ENCODE measurements around the gene SPECC1. TPM values are rescaled to one million over a fixed set of nuclear protein-coding genes. Genes with fewer than 3 reads are reported as not detected.

The SPECC1 gene
- total and polyA plus RNA-seq, 2 of the 13 experiments (the other 11 are each of a cell fraction or from before 2014, with no cell fraction given), result 2.3 to 6.9 TPM

DNA sequence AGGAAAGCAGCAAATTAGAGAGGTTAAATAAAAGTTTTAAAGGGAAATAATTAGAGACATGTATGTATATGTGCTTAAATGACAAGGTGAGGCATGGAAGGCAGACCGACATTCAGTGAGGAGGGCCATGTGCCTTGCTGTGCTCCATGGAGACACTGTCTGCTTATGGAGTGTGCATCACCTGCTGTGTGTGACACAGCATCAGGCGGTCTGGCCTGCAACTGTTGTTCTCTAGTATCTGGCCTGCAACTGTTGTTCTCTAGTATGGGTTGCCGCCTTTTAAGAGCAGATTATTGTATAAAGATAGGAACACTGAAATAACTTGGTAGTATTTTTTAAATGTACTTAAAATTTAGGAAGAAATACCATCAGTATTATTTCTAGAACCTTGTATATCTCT lies 233.1 kb downstream of the SPECC1 start (continued):
- TF ChIP-seq, protein P1, sequence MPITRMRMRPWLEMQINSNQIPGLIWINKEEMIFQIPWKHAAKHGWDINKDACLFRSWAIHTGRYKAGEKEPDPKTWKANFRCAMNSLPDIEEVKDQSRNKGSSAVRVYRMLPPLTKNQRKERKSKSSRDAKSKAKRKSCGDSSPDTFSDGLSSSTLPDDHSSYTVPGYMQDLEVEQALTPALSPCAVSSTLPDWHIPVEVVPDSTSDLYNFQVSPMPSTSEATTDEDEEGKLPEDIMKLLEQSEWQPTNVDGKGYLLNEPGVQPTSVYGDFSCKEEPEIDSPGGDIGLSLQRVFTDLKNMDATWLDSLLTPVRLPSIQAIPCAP (CRISPR knock-in tag; IDR thresholded peaks at IDR 0.05; ENCODE audit: low read depth), result no peak
- TF ChIP-seq, protein P2, sequence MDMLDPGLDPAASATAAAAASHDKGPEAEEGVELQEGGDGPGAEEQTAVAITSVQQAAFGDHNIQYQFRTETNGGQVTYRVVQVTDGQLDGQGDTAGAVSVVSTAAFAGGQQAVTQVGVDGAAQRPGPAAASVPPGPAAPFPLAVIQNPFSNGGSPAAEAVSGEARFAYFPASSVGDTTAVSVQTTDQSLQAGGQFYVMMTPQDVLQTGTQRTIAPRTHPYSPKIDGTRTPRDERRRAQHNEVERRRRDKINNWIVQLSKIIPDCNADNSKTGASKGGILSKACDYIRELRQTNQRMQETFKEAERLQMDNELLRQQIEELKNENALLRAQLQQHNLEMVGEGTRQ (IDR thresholded peaks at IDR 0.05; ENCODE audit: low read depth, low read length), result no peak
- TF ChIP-seq, protein P2 (CRISPR knock-in tag; IDR thresholded peaks at IDR 0.05; ENCODE audit: borderline replicate concordance), result no peak
- TF ChIP-seq RORA (CRISPR knock-in tag; IDR thresholded peaks at IDR 0.05) (no peak), ZNF670 (CRISPR knock-in tag; IDR thresholded peaks at IDR 0.05; ENCODE audit: borderline replicate concordance) (no peak), EED (CRISPR knock-in tag; IDR thresholded peaks at IDR 0.05) (no peak), SNAPC2 (CRISPR knock-in tag; IDR thresholded peaks at IDR 0.05) (no peak), ZFP36L2 (CRISPR knock-in tag; IDR thresholded peaks at IDR 0.05) (no peak), ZNF768 (CRISPR knock-in tag; IDR thresholded peaks at IDR 0.05) (no peak)
- TF ChIP-seq, protein P3, sequence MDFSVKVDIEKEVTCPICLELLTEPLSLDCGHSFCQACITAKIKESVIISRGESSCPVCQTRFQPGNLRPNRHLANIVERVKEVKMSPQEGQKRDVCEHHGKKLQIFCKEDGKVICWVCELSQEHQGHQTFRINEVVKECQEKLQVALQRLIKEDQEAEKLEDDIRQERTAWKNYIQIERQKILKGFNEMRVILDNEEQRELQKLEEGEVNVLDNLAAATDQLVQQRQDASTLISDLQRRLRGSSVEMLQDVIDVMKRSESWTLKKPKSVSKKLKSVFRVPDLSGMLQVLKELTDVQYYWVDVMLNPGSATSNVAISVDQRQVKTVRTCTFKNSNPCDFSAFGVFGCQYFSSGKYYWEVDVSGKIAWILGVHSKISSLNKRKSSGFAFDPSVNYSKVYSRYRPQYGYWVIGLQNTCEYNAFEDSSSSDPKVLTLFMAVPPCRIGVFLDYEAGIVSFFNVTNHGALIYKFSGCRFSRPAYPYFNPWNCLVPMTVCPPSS (IDR thresholded peaks at IDR 0.05), result no peak

DNA sequence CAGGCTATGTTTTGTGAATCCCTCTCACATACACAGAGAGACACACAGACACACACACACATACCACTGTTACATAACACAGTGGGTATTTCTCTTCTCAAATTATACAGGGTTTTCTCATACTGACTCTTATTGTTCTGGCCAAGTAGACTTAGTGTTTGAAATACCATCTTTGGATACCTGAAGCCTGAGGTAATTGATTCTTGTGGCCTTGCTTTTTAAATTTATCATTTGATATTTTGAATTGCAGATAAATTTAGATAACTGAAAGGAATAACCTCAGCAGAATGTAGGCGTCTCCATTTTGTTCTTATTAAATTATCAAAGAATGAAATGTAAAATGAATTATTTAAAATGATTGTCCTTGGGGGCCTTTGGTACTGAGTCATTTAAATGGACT lies 234.4 kb downstream of the SPECC1 start:
- H3K79me2 ChIP-seq (ENCODE audit: insufficient read depth, low read length), result no peaks in the 10 kb centered on the region
- in situ Hi-C loops (cut with HindIII; ENCODE audit: extremely low pct_ligation_motif_present, low pct_unique_long_range_greater_than_20kb), result no loop called here
- ChIA-PET POLR2A (no interaction called here), CTCF (ENCODE audit: low intra/inter-chr PET ratio, low total read pairs) (no interaction called here)
- no peak overlapping the region for H3K9ac ChIP-seq (ENCODE audit: insufficient read depth, low read depth, low read length)
- H4K20me1 ChIP-seq (ENCODE audit: insufficient read depth, low read length), result no peaks in the 10 kb centered on the region
- FAIRE-seq (no peak), DNase-seq (ENCODE audit: low spot score) (no peak), ATAC-seq (no peak)
- H3K27ac ChIP-seq (ENCODE audit: extremely low read length, insufficient read depth, low read length), result no peak overlapping the region
- H3K4me2 ChIP-seq (ENCODE audit: low read depth, low read length), result no peak overlapping the region
- no TSS peak for BruUV-seq (replicated peaks)
- no peaks in the 10 kb centered on the region for H3K4me1 ChIP-seq (ENCODE audit: insufficient read depth, low read length)
- H2AFZ ChIP-seq (ENCODE audit: low read length), result no peak overlapping the region
- no peaks in the 10 kb centered on the region for H3K27me3 ChIP-seq (ENCODE audit: control insufficient read depth in 1 of 2, insufficient read depth in 2 of 2, low read length in 2 of 2)
- no peaks in the 10 kb centered on the region for H3K9me3 ChIP-seq (ENCODE audit: low read length)
- intact Hi-C loops (cut with micrococcal nuclease; ENCODE audit: unreplicated experiment), result no loop called here
- WGBS (ENCODE audit: low lambda C conversion rate), result 84% methylated on average over 1 of the region's 1 CpG
- no peaks in the 10 kb centered on the region for H3K36me3 ChIP-seq (replicated peaks in 1 of 2; ENCODE audit: control insufficient read depth in 1 of 2, insufficient read depth in 2 of 2, low read length in 2 of 2)
- no peak overlapping the region for H3K4me3 ChIP-seq (replicated peaks in 1 of 3; ENCODE audit: insufficient read depth in 1 of 3, low read depth in 2 of 3, low read length in 3 of 3)
- no peak for TF ChIP-seq TAF1 (CRISPR knock-in tag; IDR thresholded peaks at IDR 0.05)
- no peak for TF ChIP-seq ZNF501 (CRISPR knock-in tag; IDR thresholded peaks at IDR 0.05)
- no peak for TF ChIP-seq POGZ (CRISPR knock-in tag; IDR thresholded peaks at IDR 0.05)
- TF ChIP-seq ZNF878 (CRISPR knock-in tag; IDR thresholded peaks at IDR 0.05), result no peak
- no peak for TF ChIP-seq SP140L (CRISPR knock-in tag; IDR thresholded peaks at IDR 0.05; ENCODE audit: borderline replicate concordance)
- no peak for TF ChIP-seq ATF7-NPFF (CRISPR knock-in tag; IDR thresholded peaks at IDR 0.05; ENCODE audit: low read depth)
- no peak for TF ChIP-seq ZNF468 (CRISPR knock-in tag; IDR thresholded peaks at IDR 0.05)
- no peak for TF ChIP-seq SALL1 (CRISPR knock-in tag; IDR thresholded peaks at IDR 0.05)
- TF ChIP-seq NFYB (CRISPR knock-in tag; IDR thresholded peaks at IDR 0.05), result no peak
- TF ChIP-seq FOXK1 (CRISPR knock-in tag; IDR thresholded peaks at IDR 0.05; ENCODE audit: borderline replicate concordance, low read depth), result no peak
- no peak for TF ChIP-seq ZKSCAN1 (IDR thresholded peaks at IDR 0.05; ENCODE audit: low read length)
